Left colon (tissue), 2 donors: Measurements from ENCODE around the gene NPC1L1. TPM values are rescaled to one million over a fixed set of nuclear protein-coding genes. Genes with fewer than 3 reads are reported as not detected.
"Not testable (repeated sequence)": the region's sequence is repeated elsewhere in the genome, so short reads cannot be mapped to it uniquely, and the experiment has no call there.

Experiments
- ATAC-seq: fragments of 200-7000 bp; cut with Tn5 transposase; one replicate; pipeline ENCODE4 v1.9.1; 2020; ENCODE audit warnings: mild to moderate bottlenecking, moderate library complexity
- DNase-seq, 2 donors: peaks; one replicate each; pipeline ENCODE4 v3.0.0-alpha.2; 2020
- intact Hi-C, 2 donors: fragments of 100-400 bp; cut with DNase I in 1 of 2; cut with micrococcal nuclease in 1 of 2; formaldehyde crosslinking; loops; one replicate each; pipeline versions ENCODE4 v1.11.2 to v1.14.0; 2022; cut with DNase I, micrococcal nuclease
- total RNA-seq, 2 donors: library from RNA; stranded (reverse); fragmentation: NEBNext Ultra II Directional; extraction: Animal tissue kit (Norgen Biotek cat#: 25700); gene quantifications; one replicate each; pipeline ENCODE4 v1.2.1, GENCODE V29; 2021
- donor health status: DM: no; HTN: no; CAD: no.
- donor health status: DM: yes; HTN: yes; CAD: no.

NPC1L1 gene
- total RNA-seq, 2 donors from 2014 or later, result 0.06 TPM; not detected in 1

- peak in 1 of 2 donors; percentile 15 for DNase-seq
- no peak for ATAC-seq
- intact Hi-C loops, result loop anchor here in 1 of 2 donors (10.0 kb wide), 1 partner anchor 324 kb away; no protein-coding TSS in a partner anchor
These were observed 27.8 kb upstream of the NPC1L1 start for GRCh38 chr7:44568771-44569560.

- no peak for ATAC-seq
- intact Hi-C loops, result loop anchor here in 1 of 2 donors (10.0 kb wide), 1 partner anchor 323 kb away; no protein-coding TSS in a partner anchor
- peak in 1 of 2 donors; percentile 17 for DNase-seq
These were observed 26.8 kb upstream of the NPC1L1 start for GRCh38 chr7:44567884-44568283.

- DNase-seq, result peak in 1 of 2 donors; percentile 12
- intact Hi-C loops, result loop anchor here in 1 of 2 donors (10.0 kb wide), 1 partner anchor 322 kb away; no protein-coding TSS in a partner anchor
- ATAC-seq, result no peak
These were observed 25.6 kb upstream of the NPC1L1 start for GRCh38 chr7:44566680-44567079.

GRCh38 chr7:44565795-44566559, 24.8 kb upstream of the NPC1L1 start:
- ATAC-seq, result peak; percentile 14
- intact Hi-C loops, result loop anchor here in 1 of 2 donors (10.0 kb wide), 1 partner anchor 321 kb away; no protein-coding TSS in a partner anchor
- DNase-seq, result peak in 1 of 2 donors; percentile 19

GRCh38 chr7:44565097-44565794, 24.1 kb upstream of the NPC1L1 start:
- DNase-seq (peak; percentile 36 to 76), ATAC-seq (peak; percentile 83)
- intact Hi-C loops, result loop anchor here in 1 of 2 donors (10.0 kb wide), 1 partner anchor 320 kb away; no protein-coding TSS in a partner anchor

GRCh38 chr7:44564606-44565005, 23.5 kb upstream of the NPC1L1 start:
- ATAC-seq, result no peak
- intact Hi-C loops, result loop anchor here in 1 of 2 donors (10.0 kb wide), 1 partner anchor 320 kb away; no protein-coding TSS in a partner anchor
- no peak for DNase-seq

- intact Hi-C loops, result loop anchor here in 1 of 2 donors (10.0 kb wide), 1 partner anchor 318 kb away; no protein-coding TSS in a partner anchor
- ATAC-seq (no peak), DNase-seq (peak in 1 of 2 donors; percentile 14)
These were observed 22.1 kb upstream of the NPC1L1 start for GRCh38 chr7:44563171-44563679.

GRCh38 chr7:44562622-44562962, 21.5 kb upstream of the NPC1L1 start:
- not testable (repeated sequence) for DNase-seq, ATAC-seq
- intact Hi-C loops, result loop anchor here in 1 of 2 donors (10.0 kb wide), 1 partner anchor 318 kb away; no protein-coding TSS in a partner anchor

GRCh38 chr7:44561962-44562621, 21.0 kb upstream of the NPC1L1 start:
- DNase-seq (peak; percentile 45 to 54), ATAC-seq (peak; percentile 69)
- intact Hi-C loops, result loop anchor here in 1 of 2 donors (10.0 kb wide), 1 partner anchor 317 kb away; no protein-coding TSS in a partner anchor

GRCh38 chr7:44561481-44561880, 20.4 kb upstream of the NPC1L1 start:
- intact Hi-C loops, result loop anchor here in 1 of 2 donors (10.0 kb wide), 1 partner anchor 317 kb away; no protein-coding TSS in a partner anchor
- DNase-seq (peak in 1 of 2 donors; percentile 15), ATAC-seq (no peak)

GRCh38 chr7:44559485-44559884, 18.4 kb upstream of the NPC1L1 start:
- ATAC-seq (no peak), DNase-seq (peak in 1 of 2 donors; percentile 8)

GRCh38 chr7:44557485-44557884, 16.4 kb upstream of the NPC1L1 start:
- intact Hi-C loops, result no loop called here
- no peak for ATAC-seq
- no peak for DNase-seq

More at GRCh38 chr7:44559485-44559884, 18.4 kb upstream of the NPC1L1 start:
- intact Hi-C loops, result no loop called here

GRCh38 chr7:44555350-44555749, 14.2 kb upstream of the NPC1L1 start:
- no peak for ATAC-seq
- intact Hi-C loops, result no loop called here
- no peak for DNase-seq

GRCh38 chr7:44552473-44553005, 11.4 kb upstream of the NPC1L1 start:
- DNase-seq, intact Hi-C loops, ATAC-seq: not testable (repeated sequence)

GRCh38 chr7:44549457-44549856, 8.3 kb upstream of the NPC1L1 start:
- ATAC-seq (no peak), DNase-seq (no peak)
- intact Hi-C loops, result no loop called here

GRCh38 chr7:44548893-44549292, 7.8 kb upstream of the NPC1L1 start:
- no peak for DNase-seq
- intact Hi-C loops, result no loop called here
- no peak for ATAC-seq

GRCh38 chr7:44547536-44548231, 6.6 kb upstream of the NPC1L1 start:
- ATAC-seq, result peak; percentile 82
- no peak for DNase-seq
- intact Hi-C loops, result no loop called here
